HFF-Myc (cell line): Measurements from ENCODE around the gene ACTN4.

Experiments used
- DNase-seq: peaks from one replicate; pipeline ENCODE4 v3.0.0-alpha.2; 2011; ENCODE audit warnings: low read depth; ENCODE audit errors: extremely low read depth
- H3K4me3 ChIP-seq: replicated peaks from 2 replicates; pipeline ENCODE4 v1.5.1; 2011; ENCODE audit warnings: low read depth, mild to moderate bottlenecking, control low read depth, low read length
- TF ChIP-seq, protein P1 (sequence below): IDR thresholded peaks from 2 replicates; pipeline ENCODE4 v1.5.1; 2012; ENCODE audit warnings: mild to moderate bottlenecking, low read depth, low read length, control low read depth; ENCODE audit errors: missing control alignments

Gene ACTN4

DNA sequence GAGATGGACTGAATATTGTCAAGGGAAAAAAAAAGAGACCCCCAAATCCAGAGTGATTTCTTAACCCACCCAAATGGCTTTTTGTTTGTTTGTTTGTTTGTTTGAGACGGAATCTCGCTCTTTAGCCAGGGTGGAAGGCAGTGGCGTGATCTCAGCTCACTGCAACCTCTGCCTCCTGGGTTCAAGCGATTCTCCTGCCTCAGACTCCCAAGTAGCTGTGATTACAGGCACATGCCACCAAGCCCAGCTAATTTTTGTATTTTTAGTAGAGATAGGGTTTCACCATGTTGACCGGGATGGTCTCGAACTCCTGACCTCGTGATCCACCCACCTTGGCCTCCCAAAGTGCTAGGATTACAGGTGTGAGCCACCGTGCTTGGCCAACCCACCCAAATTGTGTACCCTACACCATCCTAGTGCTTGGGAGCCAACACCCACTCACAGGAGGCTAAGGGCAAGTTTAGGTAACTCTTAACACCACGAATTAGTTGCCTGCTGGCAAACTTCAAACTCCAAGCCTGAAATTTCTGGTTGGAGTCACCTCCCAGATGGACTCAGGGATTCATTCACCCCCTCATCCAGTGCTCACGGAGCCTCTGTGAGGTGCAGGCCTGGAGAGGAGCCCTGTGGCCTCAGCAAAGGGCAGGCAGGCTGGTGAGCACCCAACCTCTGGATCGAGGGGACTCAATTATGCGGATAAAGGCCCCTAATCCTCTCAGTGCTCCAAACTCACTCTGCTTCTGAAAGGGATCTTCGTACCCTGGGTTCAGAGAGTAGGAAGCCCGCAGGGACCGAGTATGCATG, 37.6 kb downstream of the ACTN4 start:
- DNase-seq, result no peak
- H3K4me3 ChIP-seq, result no peak overlapping the region
- TF ChIP-seq, protein P1, sequence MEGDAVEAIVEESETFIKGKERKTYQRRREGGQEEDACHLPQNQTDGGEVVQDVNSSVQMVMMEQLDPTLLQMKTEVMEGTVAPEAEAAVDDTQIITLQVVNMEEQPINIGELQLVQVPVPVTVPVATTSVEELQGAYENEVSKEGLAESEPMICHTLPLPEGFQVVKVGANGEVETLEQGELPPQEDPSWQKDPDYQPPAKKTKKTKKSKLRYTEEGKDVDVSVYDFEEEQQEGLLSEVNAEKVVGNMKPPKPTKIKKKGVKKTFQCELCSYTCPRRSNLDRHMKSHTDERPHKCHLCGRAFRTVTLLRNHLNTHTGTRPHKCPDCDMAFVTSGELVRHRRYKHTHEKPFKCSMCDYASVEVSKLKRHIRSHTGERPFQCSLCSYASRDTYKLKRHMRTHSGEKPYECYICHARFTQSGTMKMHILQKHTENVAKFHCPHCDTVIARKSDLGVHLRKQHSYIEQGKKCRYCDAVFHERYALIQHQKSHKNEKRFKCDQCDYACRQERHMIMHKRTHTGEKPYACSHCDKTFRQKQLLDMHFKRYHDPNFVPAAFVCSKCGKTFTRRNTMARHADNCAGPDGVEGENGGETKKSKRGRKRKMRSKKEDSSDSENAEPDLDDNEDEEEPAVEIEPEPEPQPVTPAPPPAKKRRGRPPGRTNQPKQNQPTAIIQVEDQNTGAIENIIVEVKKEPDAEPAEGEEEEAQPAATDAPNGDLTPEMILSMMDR, result no peak

DNA sequence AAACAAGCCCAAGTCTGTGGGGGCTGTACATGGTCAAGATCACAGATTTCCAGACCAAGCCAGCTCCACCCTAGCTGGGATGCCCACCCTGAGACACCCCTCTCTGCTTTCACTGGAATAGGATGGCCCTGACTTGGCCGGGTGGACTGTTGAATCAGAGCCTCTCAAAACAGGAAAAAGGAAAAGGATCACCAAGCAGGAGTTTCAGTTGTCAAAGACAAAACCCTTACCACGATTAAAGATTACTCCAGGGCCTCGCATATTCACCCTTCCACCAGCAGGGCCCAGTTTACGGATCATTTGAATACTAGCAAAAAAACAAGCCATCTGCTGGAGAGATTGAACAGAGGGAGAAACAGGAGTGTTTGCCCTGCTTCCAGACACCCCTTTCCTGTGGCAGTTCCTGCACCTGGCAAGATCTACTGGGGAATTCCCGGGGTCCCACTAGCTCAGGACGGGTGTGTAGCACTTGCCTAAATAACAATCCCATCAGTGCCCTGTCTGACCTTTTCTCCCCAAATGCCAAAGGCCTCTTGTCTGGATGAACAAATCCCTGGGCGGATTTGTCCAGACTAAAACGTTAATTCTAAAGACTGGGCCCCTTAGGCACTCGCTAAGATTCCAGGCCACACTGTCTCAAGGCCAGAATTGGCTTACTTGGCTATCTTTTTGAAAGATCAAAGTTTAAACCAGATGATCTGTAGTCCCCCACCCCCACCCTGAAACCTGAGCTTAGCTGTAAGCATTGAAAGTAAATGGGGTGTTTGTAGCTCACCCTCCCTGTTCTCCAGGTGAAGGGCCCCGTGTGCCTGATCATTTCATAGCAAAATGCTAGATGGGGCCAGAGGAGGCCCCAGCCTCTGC, 38.4 kb downstream of the ACTN4 start:
- TF ChIP-seq, protein P1, result peak; percentile 48
- no peak overlapping the region for H3K4me3 ChIP-seq
- no peak for DNase-seq

DNA sequence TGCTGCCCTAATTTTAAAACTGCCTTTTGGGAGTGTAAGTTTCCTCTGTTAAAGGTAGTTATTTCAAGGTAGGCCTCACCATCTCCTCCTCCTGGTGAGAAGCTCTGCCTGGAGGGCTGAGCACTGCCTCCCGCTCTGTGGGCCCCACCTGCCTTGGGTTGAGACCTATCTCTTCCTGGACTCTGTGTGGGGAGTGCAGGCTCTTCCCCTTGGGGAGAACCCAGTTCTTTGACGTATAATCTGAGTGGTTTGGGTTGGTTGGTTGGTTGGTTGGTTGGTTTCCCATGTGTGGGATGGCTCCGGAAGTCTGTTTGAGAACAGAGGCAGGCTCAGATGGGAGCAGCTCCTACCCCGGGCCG, 39.1 kb downstream of the ACTN4 start:
- no peak for DNase-seq
- TF ChIP-seq, protein P1, result no peak
- H3K4me3 ChIP-seq, result no peak overlapping the region

- DNase-seq, result no peak
- H3K4me3 ChIP-seq, result no peak overlapping the region
- TF ChIP-seq, protein P1, result no peak
These were observed 40.5 kb downstream of the ACTN4 start for GRCh38 chr19:38687837-38688378.

DNA sequence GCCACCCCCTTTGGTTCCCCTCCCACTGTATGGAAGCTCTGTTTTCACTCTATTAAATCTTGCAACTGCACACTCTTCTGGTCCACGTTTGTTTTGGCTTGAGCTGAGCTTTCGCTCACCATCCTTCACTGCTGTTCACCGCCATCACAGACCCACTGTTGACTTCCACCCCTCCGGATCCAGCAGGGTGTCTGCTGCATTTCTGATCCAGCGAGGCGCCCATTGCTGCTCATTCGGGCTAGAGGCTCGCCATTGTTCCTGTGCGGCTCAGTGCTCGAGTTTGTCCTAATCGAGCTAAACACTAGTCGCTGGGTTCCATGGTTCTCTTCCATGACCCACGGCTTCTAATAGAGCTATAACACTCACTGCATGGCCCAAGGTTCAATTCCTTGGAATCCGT, 42.7 kb downstream of the ACTN4 start:
- no peak overlapping the region for H3K4me3 ChIP-seq
- TF ChIP-seq, protein P1, result no peak
- no peak for DNase-seq

- DNase-seq, result no peak
- H3K4me3 ChIP-seq, result no peak overlapping the region
- TF ChIP-seq, protein P1, result no peak
These were observed 43.4 kb downstream of the ACTN4 start for GRCh38 chr19:38690832-38691231.
